HG02759 (cell line): ENCODE results near the gene CAMTA1.

Experiments
- ATAC-seq: cut with Tn5 transposase; IDR thresholded peaks from one replicate; pipeline ENCODE4 v1.9.1; 2021; ENCODE audit warnings: mild to moderate bottlenecking, moderate library complexity; ENCODE audit not compliant: unreplicated experiment

CAMTA1 gene

GRCh38 chr1:7554385-7555235 lies 769.4 kb downstream of the CAMTA1 start:
- no peak for ATAC-seq

- no peak for ATAC-seq
Measured at GRCh38 chr1:7555391-7556185, 770.3 kb downstream of the CAMTA1 start.

- no peak for ATAC-seq
Measured at GRCh38 chr1:7557301-7557891, 772.1 kb downstream of the CAMTA1 start.

GRCh38 chr1:7558041-7558461 lies 772.8 kb downstream of the CAMTA1 start:
- no peak for ATAC-seq

GRCh38 chr1:7558481-7558880 lies 773.2 kb downstream of the CAMTA1 start:
- ATAC-seq = no peak

- no peak for ATAC-seq
Measured at GRCh38 chr1:7558921-7559869, 773.9 kb downstream of the CAMTA1 start.

GRCh38 chr1:7560128-7560527 lies 774.9 kb downstream of the CAMTA1 start:
- no peak for ATAC-seq

- ATAC-seq = no peak
Measured at GRCh38 chr1:7560601-7561181, 775.4 kb downstream of the CAMTA1 start.

- ATAC-seq = no peak
Measured at GRCh38 chr1:7561331-7561921, 776.2 kb downstream of the CAMTA1 start.

GRCh38 chr1:7561936-7562728 lies 776.9 kb downstream of the CAMTA1 start:
- no peak for ATAC-seq

- ATAC-seq = no peak
Measured at GRCh38 chr1:7562729-7563605, 777.7 kb downstream of the CAMTA1 start.

- ATAC-seq = no peak
Measured at GRCh38 chr1:7564137-7564536, 778.9 kb downstream of the CAMTA1 start.

- ATAC-seq = no peak
Measured at GRCh38 chr1:7565099-7565750, 780.0 kb downstream of the CAMTA1 start.

- ATAC-seq = no peak
Measured at GRCh38 chr1:7566417-7567375, 781.4 kb downstream of the CAMTA1 start.

- no peak for ATAC-seq
Measured at GRCh38 chr1:7567376-7567775, 782.1 kb downstream of the CAMTA1 start.

- ATAC-seq = no peak
Measured at GRCh38 chr1:7568053-7568452, 782.8 kb downstream of the CAMTA1 start.
